ENCODE data around the gene ZNF79.
A peak's percentile ranks its signal among the peaks of the same experiment; 100 is the strongest.

ZNF79 gene

DNA sequence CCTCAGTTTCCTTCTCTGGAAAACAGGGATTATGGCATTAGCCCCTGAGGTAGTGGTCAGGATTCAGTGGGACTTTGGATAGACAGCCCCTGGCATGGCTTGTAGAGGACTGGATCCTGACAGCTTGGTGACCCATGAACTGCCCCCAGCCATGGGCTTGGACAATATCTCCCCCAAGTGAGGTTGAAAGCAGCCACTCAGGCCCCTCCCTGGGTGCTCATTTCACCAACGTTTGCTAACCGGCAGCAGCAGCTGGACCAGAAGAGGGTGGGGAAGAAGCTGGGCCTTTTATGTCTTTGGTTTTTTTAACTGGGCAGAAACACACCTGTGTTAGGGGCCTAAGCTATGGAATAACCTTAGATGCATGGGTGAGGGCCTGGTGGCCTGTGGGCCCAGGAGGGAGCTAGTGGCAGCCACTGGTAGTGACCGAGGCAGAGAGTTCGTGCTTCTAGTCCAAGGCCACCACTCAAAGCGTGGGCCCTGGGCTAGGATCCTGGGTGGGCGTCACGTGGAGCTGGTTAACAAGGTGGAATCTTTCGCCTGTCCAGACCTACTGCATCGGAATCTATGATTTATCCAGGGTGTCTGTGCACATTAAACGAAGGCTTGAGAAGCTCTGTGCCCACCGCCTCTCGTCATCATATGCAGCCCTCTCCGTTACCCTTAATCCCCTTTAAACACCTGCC is 25.3 kb upstream of the ZNF79 start:
- DNase-seq: no peak

- DNase-seq: no peak
Measured at GRCh38 chr9:127399736-127400269, 24.4 kb upstream of the ZNF79 start.

DNA sequence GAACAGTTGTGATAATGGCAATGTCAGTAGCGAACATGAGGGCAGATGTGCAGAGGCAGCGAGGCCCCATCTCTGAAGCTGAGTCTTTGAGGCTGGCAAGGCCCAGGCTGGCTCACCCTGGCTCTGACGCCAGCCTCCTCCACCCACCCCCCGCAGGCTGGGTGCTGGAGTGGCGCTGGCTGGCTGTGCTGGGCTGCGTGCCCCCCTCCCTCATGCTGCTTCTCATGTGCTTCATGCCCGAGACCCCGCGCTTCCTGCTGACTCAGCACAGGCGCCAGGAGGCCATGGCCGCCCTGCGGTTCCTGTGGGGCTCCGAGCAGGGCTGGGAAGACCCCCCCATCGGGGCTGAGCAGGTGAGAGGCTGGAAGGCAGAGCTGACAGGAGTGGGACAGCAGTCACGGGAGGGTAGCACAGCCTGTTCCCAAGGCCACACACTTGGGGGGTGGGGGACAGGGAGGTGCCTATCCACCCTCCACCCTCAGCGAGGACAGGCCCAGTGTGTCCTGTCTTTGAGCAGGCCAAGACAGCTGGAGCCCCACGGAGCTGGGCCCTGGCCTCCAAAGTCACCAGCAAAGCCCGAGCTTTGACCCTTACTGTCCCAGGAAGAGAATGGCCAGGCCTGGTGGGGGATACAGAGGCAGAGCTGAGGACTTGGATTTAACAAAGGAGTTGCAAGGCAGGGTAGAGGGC is 21.6 kb upstream of the ZNF79 start:
- no peak for DNase-seq

- no peak for DNase-seq
Measured at GRCh38 chr9:127403507-127404192, 20.5 kb upstream of the ZNF79 start.

GRCh38 chr9:127404631-127405030 is 19.6 kb upstream of the ZNF79 start:
- DNase-seq: no peak

DNA sequence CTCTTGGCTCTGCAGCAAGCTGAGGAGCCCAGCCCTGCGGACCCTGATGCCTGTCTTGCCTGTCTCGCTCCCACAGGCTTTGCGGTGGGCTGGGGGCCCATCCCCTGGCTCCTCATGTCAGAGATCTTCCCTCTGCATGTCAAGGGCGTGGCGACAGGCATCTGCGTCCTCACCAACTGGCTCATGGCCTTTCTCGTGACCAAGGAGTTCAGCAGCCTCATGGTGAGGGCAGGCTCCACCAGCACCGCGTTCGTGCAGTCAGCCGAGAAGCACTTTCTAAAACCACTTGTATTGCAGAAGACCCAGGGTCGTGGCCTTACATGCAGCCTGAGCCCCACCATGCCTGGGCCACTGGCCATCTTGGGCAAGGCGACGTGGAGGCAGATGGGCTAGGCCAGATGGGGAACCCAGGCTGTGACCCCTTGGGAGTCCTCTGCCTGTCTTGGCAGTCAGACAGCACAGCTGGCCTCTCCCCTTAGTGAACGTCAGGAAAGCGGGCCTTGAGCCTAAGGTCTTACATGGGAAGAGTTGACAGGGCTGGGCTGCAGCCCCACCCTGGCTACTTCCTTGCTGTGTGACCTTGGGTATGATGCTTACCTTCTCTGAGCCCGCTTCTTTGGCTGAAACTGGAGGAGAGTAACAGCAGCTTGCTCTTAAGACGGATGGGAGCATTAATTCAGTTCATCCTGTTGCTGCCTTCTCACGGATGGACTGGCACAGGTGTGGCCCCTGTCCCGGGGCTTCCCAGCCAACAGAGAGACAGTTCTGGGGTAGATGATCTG is 18.6 kb upstream of the ZNF79 start:
- no peak for DNase-seq

DNA sequence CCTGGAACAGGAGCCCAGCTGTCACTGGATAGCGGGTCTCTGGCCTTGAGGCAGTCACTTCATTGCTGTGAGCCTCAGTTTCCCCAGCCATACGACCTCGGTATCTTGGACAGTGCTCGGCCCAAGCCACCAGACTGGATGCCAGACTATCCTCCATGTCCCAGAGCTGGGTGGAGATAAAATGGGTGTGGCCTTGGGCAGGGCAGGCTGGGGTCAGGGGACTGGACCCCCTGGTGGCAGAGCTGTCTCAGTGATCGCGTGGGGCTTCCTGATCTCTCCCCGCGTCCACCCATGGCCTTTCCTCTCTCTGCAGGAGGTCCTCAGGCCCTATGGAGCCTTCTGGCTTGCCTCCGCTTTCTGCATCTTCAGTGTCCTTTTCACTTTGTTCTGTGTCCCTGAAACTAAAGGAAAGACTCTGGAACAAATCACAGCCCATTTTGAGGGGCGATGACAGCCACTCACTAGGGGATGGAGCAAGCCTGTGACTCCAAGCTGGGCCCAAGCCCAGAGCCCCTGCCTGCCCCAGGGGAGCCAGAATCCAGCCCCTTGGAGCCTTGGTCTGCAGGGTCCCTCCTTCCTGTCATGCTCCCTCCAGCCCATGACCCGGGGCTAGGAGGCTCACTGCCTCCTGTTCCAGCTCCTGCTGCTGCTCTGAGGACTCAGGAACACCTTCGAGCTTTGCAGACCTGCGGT is 17.2 kb upstream of the ZNF79 start:
- no peak for DNase-seq

- DNase-seq: no peak
Measured at GRCh38 chr9:127407492-127407843, 16.7 kb upstream of the ZNF79 start.

- peak; percentile 47 to 73 for DNase-seq
Measured at GRCh38 chr9:127411122-127411521, 13.1 kb upstream of the ZNF79 start.

- DNase-seq: no peak
Measured at GRCh38 chr9:127415141-127415540, 9.0 kb upstream of the ZNF79 start.

- no peak for DNase-seq
Measured at GRCh38 chr9:127415657-127416056, 8.5 kb upstream of the ZNF79 start.

- peak in 1 of 2 donors; percentile 9 for DNase-seq
Measured at GRCh38 chr9:127417131-127418036, 6.8 kb upstream of the ZNF79 start.

DNA sequence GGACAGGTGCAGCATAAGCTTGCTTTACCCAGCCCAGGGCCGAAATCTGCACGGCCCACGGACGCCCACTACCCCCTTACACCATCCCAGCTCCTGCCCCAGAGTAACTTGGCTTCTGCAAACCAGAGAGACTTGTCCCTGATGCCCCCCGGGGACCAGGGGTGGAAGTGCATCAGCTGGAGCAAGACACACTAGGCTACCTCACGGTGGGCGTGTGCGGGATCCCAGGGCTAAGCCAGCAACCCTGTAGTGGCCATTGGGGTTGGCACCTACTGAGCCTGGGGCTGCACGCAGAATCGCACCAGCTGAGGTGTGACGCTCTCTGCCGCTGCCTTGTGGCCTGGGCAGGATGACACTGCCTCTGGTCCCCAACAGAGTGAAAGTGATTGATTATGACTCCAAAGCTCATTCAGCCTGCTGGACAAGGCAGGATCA is 6.1 kb upstream of the ZNF79 start:
- DNase-seq: peak; percentile 35 to 67

DNA sequence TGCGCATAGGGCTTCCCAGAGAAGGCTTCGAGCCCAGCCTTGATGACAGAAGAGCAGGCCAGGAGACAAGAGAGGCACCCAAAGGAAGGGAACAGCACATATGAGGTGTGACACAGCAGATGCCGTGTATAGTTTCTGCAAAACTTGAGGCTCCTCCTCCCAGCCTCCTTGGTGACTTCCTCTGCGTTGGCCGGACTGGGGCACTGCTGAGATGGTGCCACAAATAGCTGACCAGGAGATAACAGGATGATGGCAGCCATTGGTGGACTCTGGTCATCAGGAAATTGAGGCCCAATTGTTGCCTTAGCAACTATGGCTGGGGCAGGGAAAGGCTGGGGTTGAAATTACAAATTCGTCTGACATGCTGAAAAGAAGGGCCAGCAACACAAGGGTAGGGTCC is 4.8 kb upstream of the ZNF79 start:
- DNase-seq: peak; percentile 58 to 72

- no peak for DNase-seq
Measured at GRCh38 chr9:127421057-127421456, 3.1 kb upstream of the ZNF79 start.

DNA sequence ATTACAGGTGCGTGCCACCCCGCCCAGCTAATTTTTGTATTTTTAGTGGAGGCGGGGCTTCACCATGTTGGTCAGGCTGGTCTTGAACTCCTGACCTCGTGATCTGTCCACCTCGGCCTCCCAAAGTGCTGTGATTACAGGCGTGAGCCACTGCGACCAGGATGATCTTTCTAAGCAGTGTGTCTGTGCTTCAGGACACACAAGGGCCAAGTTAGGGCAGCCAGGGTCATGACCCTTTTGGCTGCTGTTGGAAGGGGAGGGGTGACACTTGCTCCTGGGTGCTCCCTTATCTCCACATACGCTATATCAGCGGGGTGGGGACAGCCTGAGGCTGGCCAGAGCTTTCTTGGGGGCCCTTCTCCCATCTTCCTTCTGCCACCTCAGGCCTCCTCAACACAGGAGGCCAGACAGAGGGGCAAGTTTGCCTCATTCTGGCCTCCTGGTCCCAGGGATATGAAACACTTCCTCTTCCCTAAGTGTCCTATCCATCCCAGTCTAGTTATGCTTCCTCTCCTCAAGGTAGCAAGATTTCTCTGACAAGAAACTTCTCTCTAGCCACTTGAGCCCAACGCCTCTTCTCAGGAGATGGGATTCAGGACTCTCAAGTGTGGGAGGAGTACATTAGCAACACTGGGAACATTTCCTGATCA is 1.9 kb upstream of the ZNF79 start:
- DNase-seq: no peak

DNA sequence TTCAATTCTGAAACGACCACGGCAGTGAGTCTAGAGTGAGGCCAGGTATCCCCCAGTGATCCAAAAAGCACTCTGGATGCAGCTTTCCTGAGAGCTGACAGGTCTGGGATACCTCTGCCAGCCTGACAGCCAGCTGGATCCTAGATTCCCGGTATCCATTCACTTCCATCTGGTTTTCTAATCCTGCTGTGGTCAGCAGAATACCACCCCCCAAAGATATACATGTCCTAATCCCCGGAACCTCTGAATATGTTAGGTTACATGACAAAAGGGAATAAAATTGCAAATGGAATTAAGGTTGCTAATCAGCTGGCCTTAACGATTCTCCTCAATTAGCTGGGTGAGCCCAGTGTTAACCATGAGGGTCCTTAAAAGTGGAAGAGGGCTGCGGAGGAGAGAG is 1.4 kb upstream of the ZNF79 start:
- no peak for DNase-seq

- peak in 1 of 2 donors; percentile 13 for DNase-seq
Measured at GRCh38 chr9:127423476-127423933, 677 bp upstream of the ZNF79 start.

DNA sequence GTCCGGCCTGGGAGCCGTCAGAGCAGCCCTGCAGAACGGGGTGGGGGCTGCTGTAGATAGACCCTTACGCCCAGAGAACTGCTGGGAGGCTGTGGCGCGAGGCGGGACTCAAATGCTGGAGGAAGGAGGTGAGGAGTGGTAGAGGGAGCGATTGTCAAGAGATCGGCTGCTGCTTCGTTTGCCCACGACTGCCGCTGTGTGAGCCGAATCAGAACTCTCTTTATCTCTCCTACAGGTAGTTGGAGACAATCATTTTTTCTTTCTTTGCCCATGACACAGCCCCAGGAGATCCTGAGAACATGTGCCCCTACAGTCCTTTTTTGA is 456 bp downstream of the ZNF79 start:
- DNase-seq: no peak

- no peak for DNase-seq
Measured at GRCh38 chr9:127426756-127427155, 2.6 kb downstream of the ZNF79 start.

- DNase-seq: no peak
Measured at GRCh38 chr9:127428348-127428747, 4.2 kb downstream of the ZNF79 start.
